ENCODE data around the gene PCLO. TPM values are rescaled to one million over a fixed set of nuclear protein-coding genes. Genes with fewer than 3 reads are reported as not detected.

PCLO gene
- polyA plus RNA-seq, 2 of the 4 experiments (the other 2 are of a cell fraction): 0.41 to 1.1 TPM

GRCh38 chr7:82925331-82925730 is 237.4 kb downstream of the PCLO start:
- Histone ChIP-seq H3K9me3 (no peaks in the 10 kb centered on the region), H3K4me3 (no peak overlapping the region), H3K4me2 (no peak overlapping the region), H3K4me1 (no peaks in the 10 kb centered on the region), H3K27ac (no peak overlapping the region)
- ATAC-seq: no peak
- ChIA-PET POLR2A (no interaction called here), CTCF (no interaction called here)
- no peak for TF ChIP-seq ZNF302 (CRISPR knock-in tag; IDR thresholded peaks at IDR 0.05)
- TF ChIP-seq FOSB (CRISPR knock-in tag; IDR thresholded peaks at IDR 0.05): no peak
- no peak for TF ChIP-seq CEBPB (IDR thresholded peaks at IDR 0.05)
- FAIRE-seq: no peak
- no peak for DNase-seq (ENCODE audit: low read depth in 1 of 2, low spot score in 1 of 2)

GRCh38 chr7:82906502-82906901 is 256.2 kb downstream of the PCLO start:
- FAIRE-seq (no peak), ATAC-seq (no peak), DNase-seq (ENCODE audit: low read depth in 1 of 2, low spot score in 1 of 2) (no peak)
- ChIA-PET CTCF (no interaction called here), POLR2A (no interaction called here)
- H3K4me3 ChIP-seq: no peak overlapping the region
- no peaks in the 10 kb centered on the region for H3K9me3 ChIP-seq
- H3K4me1 ChIP-seq: no peaks in the 10 kb centered on the region
- 76% methylated on average over 1 of the region's 1 CpG for WGBS (ENCODE audit: missing lambda C conversion rate)
- TF ChIP-seq E2F6 (IDR thresholded peaks at IDR 0.05; ENCODE audit: borderline replicate concordance, low read depth) (no peak), HOXA7 (CRISPR knock-in tag; IDR thresholded peaks at IDR 0.05) (no peak), NPAS2 (CRISPR knock-in tag; IDR thresholded peaks at IDR 0.05; ENCODE audit: borderline replicate concordance) (no peak), HOXB13 (CRISPR knock-in tag; IDR thresholded peaks at IDR 0.05; ENCODE audit: low read depth) (no peak), CHD4 (IDR thresholded peaks at IDR 0.05; ENCODE audit: borderline replicate concordance) (no peak), MYC (IDR thresholded peaks at IDR 0.05; ENCODE audit: borderline replicate concordance, low read length) (no peak), RFX5 (IDR thresholded peaks at IDR 0.05) (no peak), POLR2A (IDR thresholded peaks at IDR 0.05; ENCODE audit: low read length) (no peak), HOXB5 (CRISPR knock-in tag; IDR thresholded peaks at IDR 0.05) (no peak), RNF2 (IDR thresholded peaks at IDR 0.05; ENCODE audit: borderline replicate concordance, low read depth) (no peak), POLR2AphosphoS2 (conservative IDR thresholded peaks at IDR 0.05; ENCODE audit: low read length) (no peak), KDM1A (IDR thresholded peaks at IDR 0.05; ENCODE audit: low read depth) (no peak), CTCF (IDR thresholded peaks at IDR 0.05) (no peak), EP300 (IDR thresholded peaks at IDR 0.05) (no peak), TP53 (CRISPR knock-in tag; IDR thresholded peaks at IDR 0.05) (no peak)
- H3K4me2 ChIP-seq: no peak overlapping the region
- H3K27ac ChIP-seq: no peak overlapping the region

- no peaks in the 10 kb centered on the region for H3K4me1 ChIP-seq
- WGBS (ENCODE audit: missing lambda C conversion rate): 51% methylated on average over 3 of the region's 3 CpGs
- DNase-seq (ENCODE audit: low read depth in 1 of 2, low spot score in 1 of 2) (no peak), ATAC-seq (no peak), FAIRE-seq (no peak)
- no peak overlapping the region for H3K27ac ChIP-seq
- H3K4me3 ChIP-seq: no peak overlapping the region
- ChIA-PET POLR2A (no interaction called here), CTCF (no interaction called here)
- H3K4me2 ChIP-seq: no peak overlapping the region
- TF ChIP-seq FOSL2 (IDR thresholded peaks at IDR 0.05) (no peak), FOSL2 (CRISPR knock-in tag; IDR thresholded peaks at IDR 0.05) (no peak), ELK1 (IDR thresholded peaks at IDR 0.05; ENCODE audit: low read depth, low read length) (no peak), HOXB5 (CRISPR knock-in tag; IDR thresholded peaks at IDR 0.05) (no peak), BHLHE40 (IDR thresholded peaks at IDR 0.05; ENCODE audit: low read depth, low read length) (no peak), RARB (CRISPR knock-in tag; IDR thresholded peaks at IDR 0.05) (no peak), HDAC2 (IDR thresholded peaks at IDR 0.05) (no peak), TFCP2L1 (CRISPR knock-in tag; IDR thresholded peaks at IDR 0.05) (no peak), MYC (IDR thresholded peaks at IDR 0.05; ENCODE audit: borderline replicate concordance, low read length) (no peak), PBX3 (IDR thresholded peaks at IDR 0.05) (no peak), CEBPB (IDR thresholded peaks at IDR 0.05) (no peak), GATA3 (IDR thresholded peaks at IDR 0.05; ENCODE audit: borderline replicate concordance) (no peak), NR3C1 (IDR thresholded peaks at IDR 0.05) (no peak), FOSB (CRISPR knock-in tag; IDR thresholded peaks at IDR 0.05) (no peak)
- no peaks in the 10 kb centered on the region for H3K9me3 ChIP-seq
These were observed 257.8 kb downstream of the PCLO start for GRCh38 chr7:82904871-82905270.

All from A549 (cell line).